ENCODE results near the gene PHC2.

- TF ChIP-seq CTCF (optimal IDR thresholded peaks at IDR 0.05 in 1 of 3, IDR thresholded peaks at IDR 0.05 in 1 of 3, conservative IDR thresholded peaks at IDR 0.05 in 1 of 3; ENCODE audit: extremely low read depth in 1 of 3, insufficient read depth in 2 of 3, low read length in 3 of 3) (no peak), EZH2 (IDR thresholded peaks at IDR 0.05; ENCODE audit: low read length) (no peak)
Measured at GRCh38 chr1:33348194-33348593, 82.7 kb downstream of the PHC2 start.
